ENCODE measurements around the gene HOXD10.

DNA sequence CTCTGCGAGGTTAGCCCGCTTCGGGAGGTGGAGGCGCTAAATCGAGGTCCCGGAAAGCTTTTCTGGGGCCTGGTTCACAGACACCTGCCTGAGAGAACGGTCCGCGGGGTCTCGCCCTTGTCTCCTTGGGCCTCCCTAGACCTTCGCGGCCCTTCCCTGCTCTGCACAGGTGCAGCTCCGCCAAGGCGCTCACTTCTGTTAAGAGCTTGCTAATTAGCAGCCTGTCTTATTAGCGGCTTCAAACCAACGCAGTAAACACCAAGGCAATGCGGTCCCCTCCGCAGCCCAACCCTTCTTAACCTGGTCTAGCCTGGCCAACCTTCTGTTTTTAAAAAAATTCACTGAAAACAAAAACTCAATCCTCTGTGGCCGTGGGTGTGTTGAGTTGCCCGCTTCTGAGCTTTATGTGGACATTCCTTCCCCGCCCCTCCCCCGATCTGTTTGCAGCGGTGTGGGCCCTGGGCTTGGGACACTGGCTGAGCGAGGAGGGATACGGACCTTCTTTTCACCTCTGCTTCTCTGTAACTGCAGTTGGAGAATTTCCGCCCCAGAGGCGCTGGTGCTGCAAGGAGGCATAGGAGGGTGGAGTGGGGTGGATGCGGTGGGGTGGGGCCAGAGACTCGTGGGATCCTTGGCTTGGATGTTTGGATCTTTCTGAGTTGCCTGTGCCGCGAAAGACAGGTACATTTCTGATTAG, 31.4 kb downstream of the HOXD10 start:
- TF ChIP-seq POLR2AphosphoS5 (IDR thresholded peaks at IDR 0.05; ENCODE audit: insufficient read depth in 1 of 2, low read depth in 1 of 2), result no peak
- no peak for TF ChIP-seq CTCF (IDR thresholded peaks at IDR 0.05)
- no peak for TF ChIP-seq POLR2A (IDR thresholded peaks at IDR 0.05)
